ENCODE measurements around the gene STPG3.
A peak's percentile ranks its signal among the peaks of the same experiment; 100 is the strongest.

The STPG3 gene

GRCh38 chr9:137218754-137219271 lies 32.3 kb upstream of the STPG3 start:
- H3K27ac ChIP-seq = peak overlapping the region; percentile 97
- TF ChIP-seq ZFX (IDR thresholded peaks at IDR 0.05; ENCODE audit: borderline replicate concordance) = no peak
- TF ChIP-seq, protein P1, sequence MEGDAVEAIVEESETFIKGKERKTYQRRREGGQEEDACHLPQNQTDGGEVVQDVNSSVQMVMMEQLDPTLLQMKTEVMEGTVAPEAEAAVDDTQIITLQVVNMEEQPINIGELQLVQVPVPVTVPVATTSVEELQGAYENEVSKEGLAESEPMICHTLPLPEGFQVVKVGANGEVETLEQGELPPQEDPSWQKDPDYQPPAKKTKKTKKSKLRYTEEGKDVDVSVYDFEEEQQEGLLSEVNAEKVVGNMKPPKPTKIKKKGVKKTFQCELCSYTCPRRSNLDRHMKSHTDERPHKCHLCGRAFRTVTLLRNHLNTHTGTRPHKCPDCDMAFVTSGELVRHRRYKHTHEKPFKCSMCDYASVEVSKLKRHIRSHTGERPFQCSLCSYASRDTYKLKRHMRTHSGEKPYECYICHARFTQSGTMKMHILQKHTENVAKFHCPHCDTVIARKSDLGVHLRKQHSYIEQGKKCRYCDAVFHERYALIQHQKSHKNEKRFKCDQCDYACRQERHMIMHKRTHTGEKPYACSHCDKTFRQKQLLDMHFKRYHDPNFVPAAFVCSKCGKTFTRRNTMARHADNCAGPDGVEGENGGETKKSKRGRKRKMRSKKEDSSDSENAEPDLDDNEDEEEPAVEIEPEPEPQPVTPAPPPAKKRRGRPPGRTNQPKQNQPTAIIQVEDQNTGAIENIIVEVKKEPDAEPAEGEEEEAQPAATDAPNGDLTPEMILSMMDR (IDR thresholded peaks at IDR 0.05) = no peak

GRCh38 chr9:137219757-137220316 lies 31.2 kb upstream of the STPG3 start:
- peak overlapping the region; percentile 97 for H3K27ac ChIP-seq
- TF ChIP-seq ZFX (IDR thresholded peaks at IDR 0.05; ENCODE audit: borderline replicate concordance) = no peak
- TF ChIP-seq, protein P1 (IDR thresholded peaks at IDR 0.05) = no peak

- H3K27ac ChIP-seq = peak overlapping the region; percentile 97
- TF ChIP-seq ZFX (IDR thresholded peaks at IDR 0.05; ENCODE audit: borderline replicate concordance) = no peak
- TF ChIP-seq, protein P1 (IDR thresholded peaks at IDR 0.05) = no peak
Observed at GRCh38 chr9:137220317-137221094, 30.6 kb upstream of the STPG3 start.

DNA sequence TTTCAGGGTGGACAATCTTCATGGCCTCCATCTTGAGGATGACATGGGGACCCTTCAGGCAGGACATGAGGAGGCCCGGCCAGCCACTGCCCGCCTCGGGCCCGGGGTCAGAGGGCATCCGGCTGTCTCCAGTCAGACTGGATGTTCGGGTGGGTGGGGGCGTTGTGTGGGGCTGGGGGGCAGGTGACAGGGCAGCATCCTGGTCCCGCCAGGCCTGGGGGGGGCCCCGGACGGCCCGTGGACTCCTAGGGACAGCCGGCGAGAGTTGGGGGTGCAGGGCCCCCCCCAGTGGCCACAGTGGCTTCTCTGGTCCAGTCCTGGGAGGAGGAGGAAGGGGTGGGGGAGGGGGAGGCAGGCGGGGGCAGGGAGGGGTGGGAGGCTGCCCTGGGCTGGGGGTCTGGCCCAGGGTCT lies 30.0 kb upstream of the STPG3 start:
- TF ChIP-seq, protein P1 (IDR thresholded peaks at IDR 0.05) = no peak
- TF ChIP-seq ZFX (IDR thresholded peaks at IDR 0.05; ENCODE audit: borderline replicate concordance) = no peak

DNA sequence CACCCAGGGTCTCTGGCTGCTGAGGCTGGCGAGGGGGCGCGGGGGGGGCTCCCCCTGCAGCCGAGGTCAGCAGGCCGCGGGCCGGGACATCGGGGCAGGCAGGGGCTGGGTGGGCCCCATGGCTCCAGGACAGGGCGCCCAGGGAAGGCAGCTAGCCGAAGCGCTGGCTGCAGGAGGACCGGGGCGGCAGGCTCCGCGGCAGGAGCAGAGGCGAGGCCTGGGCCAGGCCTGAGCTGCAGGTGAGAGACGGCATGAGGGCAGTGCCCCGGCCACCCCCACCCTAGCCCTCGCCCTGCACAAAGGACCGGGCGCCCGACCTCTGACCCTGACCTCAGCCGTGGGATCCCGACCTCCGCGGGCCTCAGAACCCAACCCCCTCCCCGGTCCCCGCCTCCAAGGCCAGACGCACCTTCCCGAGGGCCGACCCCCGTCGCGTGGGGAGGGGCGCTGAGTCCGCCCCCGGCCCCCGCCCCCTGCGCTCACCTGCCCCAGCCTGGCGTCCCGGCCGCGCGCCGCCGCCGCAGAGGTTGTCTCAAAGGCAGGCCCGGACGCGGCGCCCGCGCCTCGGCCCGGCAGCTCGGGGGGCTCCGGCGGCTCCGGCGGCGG lies 29.5 kb upstream of the STPG3 start:
- no peak for TF ChIP-seq ZFX (IDR thresholded peaks at IDR 0.05; ENCODE audit: borderline replicate concordance)
- TF ChIP-seq, protein P1 (IDR thresholded peaks at IDR 0.05) = no peak

More for the DNA sequence above, 30.0 kb upstream of the STPG3 start:
- peak overlapping the region; percentile 97 for H3K27ac ChIP-seq

GRCh38 chr9:137222190-137223077 lies 28.7 kb upstream of the STPG3 start, which contains the start of gene RNF208:
Gene RNF208, minus strand, starts transcription at chr9:137222240. Its CDS starts 1,028 bp downstream, at chr9:137221212.
- peak within 1 kb of the TSS; percentile 97 for H3K27ac ChIP-seq
- TF ChIP-seq, protein P1 (IDR thresholded peaks at IDR 0.05) = no peak
- no peak for TF ChIP-seq ZFX (IDR thresholded peaks at IDR 0.05; ENCODE audit: borderline replicate concordance)

More for the DNA sequence above, 29.5 kb upstream of the STPG3 start:
- H3K27ac ChIP-seq = peak overlapping the region; percentile 97
